IPS-NIHi7 (cell line): ENCODE measurements around the gene MRFAP1.

Experiments
- DNase-seq: peaks from one replicate; pipeline ENCODE4 v3.0.0; 2012; ENCODE audit warnings: mixed read lengths; ENCODE audit errors: extremely low spot score

The MRFAP1 gene

GRCh38 chr4:6640292-6641163 lies at the start of gene MRFAP1:
Gene MRFAP1 (plus strand): TSS chr4:6640685. CDS start chr4:6640863, 178 bp downstream.
- peak; percentile 98 for DNase-seq

GRCh38 chr4:6591313-6591712 lies 49.2 kb upstream of the MRFAP1 start:
- no peak for DNase-seq

DNA sequence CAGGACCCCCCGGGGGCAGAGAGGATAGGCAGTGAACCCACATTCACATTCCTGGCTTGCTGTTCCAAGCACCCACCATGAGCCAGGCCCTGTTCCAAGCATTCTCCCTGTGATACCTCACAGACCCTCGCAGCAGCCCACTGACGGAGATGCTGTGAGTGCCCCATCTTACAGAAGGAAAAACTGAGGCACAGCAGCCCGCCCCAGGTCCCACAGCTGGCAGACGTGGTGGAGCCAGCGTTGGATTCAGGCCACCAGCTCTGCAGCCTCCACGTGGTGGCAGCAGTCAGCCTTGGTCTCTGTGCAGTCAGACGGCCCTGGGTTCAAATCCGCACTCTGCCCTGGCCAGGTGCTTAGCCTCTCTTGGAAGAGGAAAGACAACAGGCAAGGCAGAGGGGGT lies 48.7 kb upstream of the MRFAP1 start:
- no peak for DNase-seq

DNA sequence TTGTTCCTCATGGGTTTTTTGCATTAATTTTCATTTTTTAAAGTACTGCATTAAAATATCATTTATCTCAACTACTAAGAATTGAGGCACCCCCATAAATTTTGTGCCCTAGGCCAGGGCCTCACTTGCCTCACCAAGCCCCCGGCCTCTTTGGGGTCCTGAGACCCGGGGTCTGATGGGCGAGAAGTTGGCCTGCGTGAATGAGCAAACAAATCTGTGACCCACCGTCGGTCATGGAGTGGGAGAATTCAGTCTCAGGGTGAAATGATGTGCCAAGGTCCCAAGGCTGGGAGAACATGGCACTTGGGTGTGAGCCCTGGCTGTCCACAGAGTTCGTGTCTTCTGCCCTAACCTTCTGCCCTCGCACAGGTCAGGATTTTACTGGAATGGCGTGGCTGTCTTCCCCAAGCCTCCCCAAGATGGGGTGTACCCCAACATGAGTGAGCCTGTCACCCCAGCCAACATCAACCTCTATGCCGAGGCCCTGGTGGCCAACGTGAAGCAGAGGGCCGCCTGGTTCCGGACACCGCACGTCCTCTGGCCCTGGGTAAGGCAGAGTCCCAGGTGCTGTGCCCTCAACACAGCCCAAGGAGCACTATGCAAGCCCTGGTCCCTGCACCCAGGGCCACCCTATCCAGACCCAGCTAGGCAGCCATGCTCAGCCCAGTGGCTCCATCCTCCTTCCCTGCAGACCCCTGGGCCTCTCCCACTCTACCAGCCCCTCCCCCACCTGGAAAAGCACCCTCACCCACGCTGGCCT lies 47.5 kb upstream of the MRFAP1 start:
- DNase-seq, result no peak

DNA sequence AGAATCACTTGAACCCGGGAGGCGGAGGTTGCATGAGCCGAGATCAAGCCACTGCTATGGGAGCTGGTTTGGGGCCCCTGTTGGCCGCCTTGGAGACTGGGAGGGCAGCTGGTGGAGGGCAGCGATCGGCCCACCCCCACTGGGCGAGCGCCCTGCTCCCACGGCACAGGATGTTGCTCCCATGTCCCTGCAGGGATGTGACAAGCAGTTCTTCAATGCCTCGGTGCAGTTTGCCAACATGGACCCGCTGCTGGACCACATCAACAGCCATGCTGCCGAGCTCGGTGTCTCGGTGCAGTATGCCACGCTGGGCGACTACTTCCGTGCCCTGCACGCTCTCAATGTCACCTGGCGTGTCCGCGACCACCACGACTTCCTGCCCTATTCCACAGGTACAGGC lies 46.1 kb upstream of the MRFAP1 start:
- DNase-seq, result no peak

DNA sequence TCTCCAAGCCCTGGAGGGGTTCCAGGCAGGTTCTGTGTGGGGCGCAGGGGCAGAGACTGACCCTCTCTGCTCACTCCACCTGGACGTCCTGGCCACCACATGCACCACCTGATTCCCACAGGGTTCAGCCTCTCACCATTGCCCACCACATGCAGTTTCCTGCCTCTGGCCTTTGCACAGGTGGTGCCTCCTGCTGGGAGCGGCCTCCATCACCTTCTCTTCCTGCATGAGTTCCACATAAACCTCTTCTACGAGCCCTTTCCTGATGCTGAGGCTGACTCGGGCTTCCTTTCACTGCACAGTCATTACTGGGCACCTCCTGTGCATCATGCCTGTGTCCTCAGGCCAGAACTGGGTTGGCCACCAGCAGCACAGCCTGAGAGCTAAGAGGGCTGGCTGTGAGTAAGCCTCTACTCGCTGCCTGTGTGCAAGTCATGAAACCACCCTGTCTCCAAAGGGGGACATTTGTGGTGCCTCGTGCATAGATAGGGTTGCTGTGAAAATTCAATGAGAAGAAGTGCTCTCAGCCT lies 45.6 kb upstream of the MRFAP1 start:
- DNase-seq, result no peak

DNA sequence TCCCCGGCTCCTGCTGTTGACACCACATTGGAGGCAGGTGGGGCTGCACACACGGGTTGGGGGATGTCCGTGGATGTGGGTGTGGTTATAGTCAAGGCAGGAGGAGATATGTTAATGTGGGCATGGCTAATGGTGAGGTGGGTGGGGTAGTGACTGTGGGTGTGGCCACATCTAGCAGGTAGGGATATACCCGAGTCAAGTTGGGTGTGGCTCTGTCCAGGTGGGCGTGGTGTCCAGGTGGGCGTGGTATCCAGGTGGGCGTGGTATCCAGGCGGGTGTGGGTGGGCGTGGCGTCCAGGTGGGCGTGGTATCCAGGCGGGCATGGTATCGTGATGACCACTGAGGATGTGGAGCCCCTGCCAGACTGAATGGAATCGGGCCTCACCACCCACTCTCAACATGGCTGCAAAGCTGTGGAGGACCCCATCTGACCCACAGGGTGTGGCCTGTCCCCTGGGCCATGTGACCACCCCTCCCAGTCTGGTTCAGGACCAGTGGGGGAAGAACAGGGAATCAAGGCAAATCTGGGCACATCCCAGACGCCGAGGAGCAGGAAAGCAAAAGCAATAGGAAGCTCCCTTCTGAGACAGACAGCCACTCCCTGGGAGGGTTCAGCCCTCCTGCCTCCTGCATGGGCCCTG lies 44.5 kb upstream of the MRFAP1 start:
- DNase-seq, result peak; percentile 85

GRCh38 chr4:6596948-6597347 lies 43.5 kb upstream of the MRFAP1 start:
- no peak for DNase-seq

DNA sequence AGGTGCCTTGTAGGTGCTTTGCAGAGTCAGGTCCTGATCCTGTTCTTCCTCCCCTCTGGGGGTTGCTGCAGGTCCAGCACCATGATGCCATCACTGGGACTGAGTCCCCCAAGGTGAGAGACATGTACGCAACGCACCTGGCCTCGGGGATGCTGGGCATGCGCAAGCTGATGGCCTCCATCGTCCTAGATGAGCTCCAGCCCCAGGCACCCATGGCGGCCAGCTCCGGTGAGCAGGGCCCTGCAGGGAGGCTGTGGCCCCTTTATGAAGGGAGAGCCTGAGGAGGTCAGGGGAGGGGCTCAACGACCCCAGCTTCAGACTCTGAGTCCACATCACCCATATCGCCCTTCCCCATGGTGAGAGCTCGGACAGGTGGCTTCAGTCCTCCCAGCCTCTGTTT lies 42.4 kb upstream of the MRFAP1 start:
- no peak for DNase-seq

GRCh38 chr4:6598641-6599040 lies 41.8 kb upstream of the MRFAP1 start:
- no peak for DNase-seq

GRCh38 chr4:6601661-6602250 lies 38.7 kb upstream of the MRFAP1 start:
- DNase-seq, result no peak

DNA sequence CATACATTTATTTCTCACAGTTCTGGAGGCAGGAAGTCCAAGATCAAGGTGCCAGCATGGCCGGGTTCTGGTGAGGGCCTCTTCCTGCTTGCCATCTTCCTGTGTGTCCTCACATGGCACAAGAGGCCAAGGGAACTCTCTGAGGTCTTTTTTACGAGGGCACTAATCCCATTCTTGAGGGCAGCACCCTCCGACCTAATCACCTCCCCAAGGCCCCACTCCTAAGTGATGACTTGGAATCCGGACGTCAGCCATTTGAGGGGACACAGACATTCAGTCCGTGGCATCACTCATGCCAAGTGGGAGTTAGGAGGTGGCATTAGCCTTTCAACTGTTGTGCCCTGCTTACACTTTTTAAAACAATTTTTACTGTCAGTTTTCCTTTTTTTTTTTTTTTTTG lies 38.2 kb upstream of the MRFAP1 start:
- no peak for DNase-seq

GRCh38 chr4:6603128-6603527 lies 37.4 kb upstream of the MRFAP1 start:
- no peak for DNase-seq

DNA sequence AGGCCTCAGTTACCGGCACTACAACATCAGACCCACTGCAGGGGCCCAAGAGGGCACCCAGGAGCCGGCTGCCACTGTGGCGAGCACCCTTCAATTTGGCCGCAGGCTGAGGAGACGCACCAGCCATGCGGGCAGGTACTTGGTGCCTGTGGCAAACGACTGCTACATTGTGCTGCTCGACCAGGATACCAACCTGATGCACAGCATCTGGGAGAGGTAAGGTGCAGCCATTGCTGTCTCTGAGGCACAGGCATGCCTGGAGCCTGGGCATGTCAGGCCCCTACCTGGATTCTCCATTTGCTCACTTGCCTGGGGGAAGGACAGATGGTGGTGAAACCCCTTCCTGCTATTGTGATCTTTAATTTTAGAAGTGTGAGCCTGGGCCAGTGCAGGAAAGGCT lies 35.4 kb upstream of the MRFAP1 start:
- no peak for DNase-seq

DNA sequence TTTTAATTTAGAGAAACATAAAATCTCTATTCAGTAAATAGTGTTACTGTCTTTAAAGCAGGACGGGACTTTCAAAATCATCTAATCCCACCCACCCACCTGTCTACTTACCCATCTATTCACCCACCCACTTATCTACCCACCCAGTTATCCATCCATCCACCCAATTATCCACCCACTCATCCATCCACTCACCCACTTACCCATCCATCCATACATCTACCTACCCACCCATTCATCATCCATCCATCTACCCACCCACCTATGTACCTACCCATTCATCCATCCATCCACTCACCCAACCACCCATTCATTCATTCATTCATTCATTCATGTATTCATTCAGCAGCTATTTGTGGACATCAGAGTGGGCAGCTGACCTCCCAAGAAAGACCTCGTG lies 34.9 kb upstream of the MRFAP1 start:
- no peak for DNase-seq

DNA sequence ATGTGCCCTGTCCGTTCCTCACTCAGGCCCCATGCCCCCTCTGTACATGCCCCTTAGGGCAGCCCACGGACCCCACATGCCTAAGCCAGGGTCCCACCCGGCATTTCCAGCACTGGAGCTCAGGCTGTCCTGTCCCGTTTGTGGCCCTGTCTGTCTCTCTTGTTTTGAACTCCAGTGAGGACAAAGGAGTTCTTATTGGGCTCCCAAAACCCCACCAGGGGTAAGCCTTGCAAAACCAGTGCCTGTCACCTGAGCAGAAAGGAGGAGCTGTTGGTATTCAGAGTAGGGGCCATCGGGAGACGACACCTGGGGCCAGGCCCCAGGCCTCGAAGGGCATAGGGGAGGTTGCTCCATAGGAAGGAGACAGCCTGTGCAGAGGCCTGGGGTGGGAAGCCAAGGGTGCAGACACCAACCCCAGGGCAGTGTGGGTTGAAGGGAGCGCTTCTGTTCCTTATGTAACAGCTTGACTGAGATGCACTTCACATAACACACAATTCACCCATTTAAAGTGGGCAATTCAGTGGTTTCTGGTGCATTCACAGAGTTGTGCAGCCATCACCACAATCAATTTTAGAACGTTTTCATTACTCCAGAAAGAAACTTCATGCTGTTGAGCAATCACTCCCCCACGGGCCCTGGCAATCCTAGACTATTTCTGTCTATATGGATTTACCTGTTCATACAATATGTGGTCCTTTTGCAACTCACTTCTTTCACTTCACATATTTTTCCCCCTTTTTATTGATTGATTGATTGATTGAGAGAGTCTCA lies 33.8 kb upstream of the MRFAP1 start:
- DNase-seq, result no peak

GRCh38 chr4:6607368-6608055 lies 33.0 kb upstream of the MRFAP1 start:
- DNase-seq, result no peak

DNA sequence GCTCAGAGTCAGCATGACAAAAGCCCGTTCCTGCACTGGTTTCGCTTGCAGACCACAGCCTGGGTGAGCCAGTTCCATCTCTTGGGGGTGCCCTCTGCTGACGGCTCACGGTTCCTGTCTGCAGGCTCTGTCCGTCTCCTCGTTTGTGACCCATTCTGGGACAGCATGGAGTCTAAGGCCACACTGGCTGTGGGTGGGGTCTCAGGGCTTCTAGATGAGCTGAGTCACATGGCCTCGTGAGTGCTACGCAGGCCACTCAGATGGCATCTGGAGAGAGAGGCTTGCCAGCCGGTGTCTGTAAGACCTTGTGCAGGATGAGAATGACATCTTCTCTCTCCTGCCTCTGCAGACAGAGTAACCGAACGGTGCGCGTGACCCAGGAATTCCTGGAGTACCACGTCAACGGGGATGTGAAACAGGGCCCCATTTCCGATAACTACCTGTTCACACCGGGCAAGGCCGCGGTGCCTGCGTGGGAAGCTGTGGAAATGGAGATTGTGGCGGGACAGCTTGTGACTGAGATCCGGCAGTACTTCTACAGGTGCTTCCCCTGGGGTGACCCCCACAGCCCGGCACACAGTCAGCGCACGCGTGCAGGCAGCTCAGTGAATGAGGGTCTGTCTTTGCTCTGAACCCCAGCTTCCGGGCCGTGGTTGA lies 31.6 kb upstream of the MRFAP1 start:
- DNase-seq, result peak; percentile 43

DNA sequence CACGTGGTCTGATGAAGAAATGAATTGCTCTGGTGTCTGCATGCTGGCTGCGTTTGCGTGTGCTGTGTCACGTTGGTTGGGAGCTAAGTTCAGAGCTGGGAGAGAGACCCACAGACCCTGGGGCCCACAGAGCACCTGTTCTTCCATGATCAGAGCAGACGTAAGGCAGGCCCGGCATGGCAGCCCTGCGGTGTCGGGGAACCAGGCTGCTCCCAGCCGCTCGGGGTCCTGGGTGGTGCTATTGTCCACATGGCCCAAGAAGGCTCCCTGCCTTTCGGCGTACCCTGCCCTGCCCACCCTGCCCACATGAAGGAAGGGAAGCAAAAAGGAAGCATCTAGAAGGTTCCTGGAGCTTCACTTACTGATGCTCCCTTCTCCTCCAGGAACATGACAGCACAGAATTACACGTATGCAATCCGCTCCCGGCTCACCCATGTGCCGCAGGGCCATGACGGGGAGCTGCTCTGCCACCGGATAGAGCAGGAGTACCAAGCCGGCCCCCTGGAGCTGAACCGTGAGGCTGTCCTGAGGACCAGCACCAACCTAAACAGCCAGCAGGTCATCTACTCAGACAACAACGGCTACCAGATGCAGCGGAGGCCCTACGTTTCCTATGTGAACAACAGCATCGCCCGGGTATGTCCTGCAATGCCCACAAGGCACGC lies 30.9 kb upstream of the MRFAP1 start:
- no peak for DNase-seq
